Gastrocnemius medialis (tissue), 4 donors: Measurements from ENCODE around the gene HK1. TPM values are rescaled to one million over a fixed set of nuclear protein-coding genes. Genes with fewer than 3 reads are reported as not detected.
A peak's percentile ranks its signal among the peaks of the same experiment; 100 is the strongest.

Source experiments
- ATAC-seq, 2 donors: fragments of 150-250 bp; one replicate each; pipeline ENCODE4 v1.9.1; 2016
- DNase-seq, 2 donors: peaks; one replicate each; pipeline ENCODE4 v3.0.0-alpha.2; 2019
- H3K27ac ChIP-seq, 4 donors: fragments of 200-600 bp; sonication (generic); 1 replicate in 1 of 4; 2 replicates in 3 of 4; pipeline ENCODE4 v1.5.1; 2016 to 2018; ENCODE audit warnings: mild to moderate bottlenecking in 2 of 4, moderate library complexity in 1 of 4
- H3K27me3 ChIP-seq, 3 donors: fragments of 200-600 bp; sonication (generic) in 2 of 3; 1 replicate in 1 of 3; 2 replicates in 2 of 3; pipeline versions ENCODE4 v1.5.1 to v1.6.0; 2016 to 2019; ENCODE audit warnings: mild to moderate bottlenecking in 1 of 3, moderate library complexity in 1 of 3
- H3K36me3 ChIP-seq, 2 donors: fragments of 200-600 bp; sonication (generic) in 1 of 2; one replicate each; pipeline ENCODE4 v1.5.1; 2017 to 2018
- H3K4me1 ChIP-seq, 2 donors: fragments of 200-600 bp; sonication (generic) in 1 of 2; one replicate each; pipeline ENCODE4 v1.5.1; 2016 to 2017; ENCODE audit warnings: mild to moderate bottlenecking in 2 of 2
- H3K4me3 ChIP-seq, 4 donors: fragments of 200-600 bp; sonication (generic) in 3 of 4; 1 replicate in 1 of 4; 2 replicates in 3 of 4; pipeline ENCODE4 v1.5.1; 2016 to 2019; ENCODE audit warnings: mild to moderate bottlenecking in 2 of 4
- H3K9me3 ChIP-seq, 3 donors: fragments of 200-600 bp; sonication (generic) in 2 of 3; 1 replicate in 1 of 3; 2 replicates in 2 of 3; pipeline ENCODE4 v1.5.1; 2016 to 2019
- POLR2A ChIP-seq, 2 donors: fragments of 450-650 bp; IDR thresholded peaks; one replicate each; pipeline ENCODE4 v1.6.1; 2017; ENCODE audit warnings: antibody characterized with exemption in 2 of 2, mild to moderate bottlenecking in 2 of 2, moderate library complexity in 2 of 2
- in situ Hi-C, 4 donors: fragments of 200-750 bp; cut with MboI; loops; one replicate each; pipeline versions ENCODE4 v1.15.0 to v1.8.0; 2017; ENCODE audit warnings: low sequenced_read_pairs in 4 of 4
- intact Hi-C: fragments of 100-400 bp; cut with DNase I; formaldehyde crosslinking; loops from one replicate; pipeline ENCODE4 v1.15.1; 2023; ENCODE audit warnings: low total_unique reads
- total RNA-seq, 4 donors: library from RNA; depleted of rRNA; stranded (reverse); fragments of >200 nt; gene quantifications; one replicate each; pipeline versions ENCODE4 v1.1.0 to v1.2.3, GENCODE V29; 2016
- TF ChIP-seq, protein P1 (sequence below), 5 experiments: fragments of 450-650 bp in 3 of 5; fragments of 200-600 bp in 2 of 5; sonication (generic) in 2 of 5; IDR thresholded peaks in 4 of 5; conservative IDR thresholded peaks in 1 of 5; 1 replicate in 4 of 5; 2 replicates in 1 of 5; pipeline ENCODE4 v1.5.1; 2016 to 2019; ENCODE audit warnings: antibody characterized with exemption in 5 of 5, mild to moderate bottlenecking in 3 of 5, moderate library complexity in 3 of 5

HK1 gene
- total RNA-seq, 4 donors from 2014 or later, result 168 to 331 (median 246) TPM

DNA sequence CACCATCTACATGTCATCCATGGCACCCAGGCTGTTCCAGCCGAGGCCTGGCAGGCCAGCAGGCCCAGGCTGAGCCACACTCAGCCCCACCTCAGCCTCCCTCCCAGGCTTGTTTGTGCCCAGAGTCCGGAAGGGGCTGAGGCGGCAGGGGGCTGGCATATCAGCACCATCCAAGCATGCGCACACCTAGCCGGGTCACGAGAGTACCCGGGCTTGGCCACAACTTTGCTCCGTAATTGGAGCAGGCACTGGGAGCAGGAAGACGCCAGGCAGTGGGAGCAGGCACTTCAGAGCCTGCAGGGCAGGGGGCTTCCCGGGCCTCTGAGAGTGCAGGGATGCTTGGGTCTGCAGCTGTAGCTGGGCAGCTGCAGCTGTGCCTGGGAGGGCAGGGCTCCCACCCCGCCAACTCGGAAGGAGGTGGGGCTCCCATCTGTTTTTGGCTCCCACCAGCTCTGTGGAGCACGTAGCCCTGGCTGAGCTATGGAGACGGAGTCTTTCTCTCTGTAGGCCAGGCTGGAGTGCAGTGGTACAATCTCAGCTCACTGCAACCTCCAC, 157.7 kb downstream of the HK1 start:
- ATAC-seq (no peak), DNase-seq (peak in 1 of 2 donors; percentile 6)
- TF ChIP-seq, protein P1, sequence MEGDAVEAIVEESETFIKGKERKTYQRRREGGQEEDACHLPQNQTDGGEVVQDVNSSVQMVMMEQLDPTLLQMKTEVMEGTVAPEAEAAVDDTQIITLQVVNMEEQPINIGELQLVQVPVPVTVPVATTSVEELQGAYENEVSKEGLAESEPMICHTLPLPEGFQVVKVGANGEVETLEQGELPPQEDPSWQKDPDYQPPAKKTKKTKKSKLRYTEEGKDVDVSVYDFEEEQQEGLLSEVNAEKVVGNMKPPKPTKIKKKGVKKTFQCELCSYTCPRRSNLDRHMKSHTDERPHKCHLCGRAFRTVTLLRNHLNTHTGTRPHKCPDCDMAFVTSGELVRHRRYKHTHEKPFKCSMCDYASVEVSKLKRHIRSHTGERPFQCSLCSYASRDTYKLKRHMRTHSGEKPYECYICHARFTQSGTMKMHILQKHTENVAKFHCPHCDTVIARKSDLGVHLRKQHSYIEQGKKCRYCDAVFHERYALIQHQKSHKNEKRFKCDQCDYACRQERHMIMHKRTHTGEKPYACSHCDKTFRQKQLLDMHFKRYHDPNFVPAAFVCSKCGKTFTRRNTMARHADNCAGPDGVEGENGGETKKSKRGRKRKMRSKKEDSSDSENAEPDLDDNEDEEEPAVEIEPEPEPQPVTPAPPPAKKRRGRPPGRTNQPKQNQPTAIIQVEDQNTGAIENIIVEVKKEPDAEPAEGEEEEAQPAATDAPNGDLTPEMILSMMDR (IDR thresholded peaks at IDR 0.05 in 4 of 5, conservative IDR thresholded peaks at IDR 0.05 in 1 of 5), result no peak
- TF ChIP-seq POLR2A (IDR thresholded peaks at IDR 0.05), result no peak
- in situ Hi-C loops, result loop anchor here in 3 of 4 donors (10.0 to 25.0 kb wide), 2 partner anchors 199 to 201 kb away; partner anchors contain the start of gene FAM241B (in 3 of the 3)
- intact Hi-C loops, result loop anchor here (5.0 kb wide), 1 partner anchor 201 kb away; no protein-coding TSS in a partner anchor
- no peaks in the 10 kb centered on the region for H3K9me3 ChIP-seq
- no peaks in the 10 kb centered on the region for H3K27me3 ChIP-seq
- no peak overlapping the region for H3K27ac ChIP-seq
- no peak overlapping the region for H3K4me3 ChIP-seq
- no peaks in the 10 kb centered on the region for H3K36me3 ChIP-seq
- peaks cover 20 to 29% of the 10 kb centered on the region in 2 donors for H3K4me1 ChIP-seq

DNA sequence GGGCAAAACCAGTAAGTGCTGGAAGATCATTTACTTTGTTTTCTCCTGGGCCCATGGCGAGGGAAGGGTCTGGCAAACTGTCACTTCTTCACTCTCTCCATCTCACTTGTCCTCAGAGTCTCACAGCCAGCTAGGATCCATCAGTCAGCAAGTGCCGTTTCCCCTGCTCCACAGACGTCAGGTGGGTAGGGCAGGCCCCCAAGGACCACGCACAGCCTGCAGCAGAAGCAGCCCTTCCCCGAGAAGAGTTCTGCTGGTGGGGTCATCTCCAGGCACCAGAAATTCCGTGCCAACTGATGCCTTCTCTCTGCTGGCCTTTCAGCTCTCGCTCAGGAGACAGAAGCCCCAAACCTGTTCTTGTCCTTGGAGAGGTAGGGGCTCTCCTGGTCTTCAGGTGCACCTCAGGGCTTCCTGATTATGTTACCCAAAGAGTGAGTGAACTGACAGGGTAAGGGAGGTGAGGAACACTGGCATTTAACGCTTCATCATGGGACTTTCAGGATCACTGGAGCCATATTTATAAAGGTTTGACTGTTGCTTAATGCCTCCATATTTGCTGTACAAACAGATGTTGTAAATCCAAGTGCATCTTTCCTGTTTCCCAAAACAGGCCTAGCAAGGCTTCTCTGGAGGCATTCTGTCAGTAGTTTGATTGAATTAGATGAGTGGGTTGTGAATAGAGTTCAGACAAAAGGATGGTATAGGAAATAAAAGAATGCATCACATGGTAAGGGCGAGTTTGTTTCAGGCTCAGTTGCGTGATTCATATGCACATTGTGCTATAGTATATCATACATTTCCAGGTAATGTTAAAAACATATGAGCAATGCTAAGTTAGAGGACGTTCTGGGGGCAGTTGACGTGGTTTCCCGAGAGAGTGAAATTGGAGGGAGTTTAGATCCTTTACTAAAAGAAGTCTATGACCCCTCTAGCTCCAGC, 159.3 kb downstream of the HK1 start:
- H3K4me3 ChIP-seq, result no peak overlapping the region
- intact Hi-C loops (loop anchor here (2.0 to 5.0 kb wide), 2 partner anchors 59 to 200 kb away; no protein-coding TSS in a partner anchor), in situ Hi-C loops (loop anchor here in 3 of 4 donors (10.0 to 25.0 kb wide), 2 partner anchors 197 to 200 kb away; partner anchors contain the start of gene FAM241B (in 3 of the 3))
- no peaks in the 10 kb centered on the region for H3K27me3 ChIP-seq
- no peaks in the 10 kb centered on the region for H3K36me3 ChIP-seq
- no peak for ATAC-seq
- H3K9me3 ChIP-seq, result no peaks in the 10 kb centered on the region
- peak in 1 of 2 donors; percentile 6 for DNase-seq
- peaks cover 20 to 29% of the 10 kb centered on the region in 2 donors for H3K4me1 ChIP-seq
- H3K27ac ChIP-seq, result peak overlapping the region in 2 of 4 donors; percentile 89 to 91
- TF ChIP-seq, protein P1 (IDR thresholded peaks at IDR 0.05 in 4 of 5, conservative IDR thresholded peaks at IDR 0.05 in 1 of 5), result no peak
- no peak for TF ChIP-seq POLR2A (IDR thresholded peaks at IDR 0.05)

DNA sequence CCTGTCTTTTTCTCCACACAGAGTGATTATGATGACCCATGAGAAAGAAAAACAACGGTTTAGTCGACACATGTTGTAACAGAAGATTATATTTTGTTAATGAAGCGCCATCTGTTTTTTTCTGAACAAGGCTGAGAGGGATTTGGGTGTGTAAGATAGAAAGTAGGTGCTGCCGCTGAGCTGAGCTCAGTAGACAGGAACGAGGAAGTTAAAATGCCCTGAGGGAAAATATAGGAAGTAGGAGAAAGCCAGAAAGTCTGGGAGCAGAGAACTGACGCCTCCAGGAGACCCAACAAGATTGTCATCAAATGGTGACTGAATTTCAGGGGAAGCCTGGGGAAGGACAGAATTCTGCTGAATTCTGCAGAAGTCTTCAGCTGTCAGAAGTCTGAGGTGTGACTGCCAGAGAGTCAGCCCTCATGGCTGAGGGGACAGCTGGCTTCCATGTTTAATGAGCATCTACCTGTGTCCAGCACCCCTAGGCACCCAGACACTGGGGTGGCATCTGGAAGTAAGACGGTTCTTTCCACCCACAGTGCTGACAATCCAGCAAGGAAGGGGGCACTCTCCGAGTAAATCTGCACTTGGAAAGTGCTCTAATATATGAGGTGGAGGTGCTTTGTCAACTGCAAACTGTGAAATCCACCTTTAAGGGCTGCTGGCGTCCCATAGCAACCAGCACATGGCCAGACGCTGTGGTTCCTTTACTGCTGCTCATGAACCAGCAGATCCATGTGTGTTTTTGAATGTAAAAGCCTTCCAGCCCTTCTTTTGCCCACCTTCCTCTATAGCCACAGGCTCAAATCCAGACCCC, 160.4 kb downstream of the HK1 start:
- Histone ChIP-seq H3K9me3 (no peaks in the 10 kb centered on the region), H3K27ac (peak overlapping the region; percentile 77 to 91 (median 85)), H3K27me3 (no peaks in the 10 kb centered on the region), H3K4me1 (peaks cover 20 to 29% of the 10 kb centered on the region in 2 donors), H3K4me3 (peak overlapping the region in 1 of 4 donors; percentile 4), H3K36me3 (no peaks in the 10 kb centered on the region)
- DNase-seq, result peak in 1 of 2 donors; percentile 13
- TF ChIP-seq, protein P1 (IDR thresholded peaks at IDR 0.05 in 4 of 5, conservative IDR thresholded peaks at IDR 0.05 in 1 of 5), result no peak
- no peak for TF ChIP-seq POLR2A (IDR thresholded peaks at IDR 0.05)
- peak; percentile 7 to 13 for ATAC-seq
- in situ Hi-C loops, result loop anchor here in 3 of 4 donors (10.0 to 25.0 kb wide), 2 partner anchors 196 to 199 kb away; partner anchors contain the start of gene FAM241B (in 3 of the 3)
- intact Hi-C loops, result loop anchor here (2.0 to 5.0 kb wide), 2 partner anchors 58 to 199 kb away; no protein-coding TSS in a partner anchor

DNA sequence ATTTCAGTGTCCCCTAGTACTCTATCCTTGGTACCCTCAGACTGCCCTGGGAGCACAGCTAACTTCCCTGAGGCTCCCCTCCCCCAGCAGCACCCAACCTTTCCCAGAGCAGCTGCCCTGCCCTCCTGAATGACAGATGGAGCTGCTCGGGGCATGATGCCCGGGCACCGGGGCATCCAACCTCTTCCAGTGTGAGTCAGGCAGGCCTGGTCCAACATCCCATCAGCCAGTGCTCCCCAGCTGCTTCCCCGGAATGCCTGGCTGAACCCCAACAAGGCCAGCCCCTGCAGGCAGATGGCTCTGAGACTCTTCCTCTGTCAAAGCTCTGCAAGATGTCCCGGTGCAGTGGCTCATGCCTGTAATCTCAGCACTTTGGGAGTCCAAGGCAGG, 161.0 kb downstream of the HK1 start:
- Histone ChIP-seq H3K36me3 (no peaks in the 10 kb centered on the region), H3K27ac (peak overlapping the region; percentile 77 to 91 (median 85)), H3K27me3 (no peaks in the 10 kb centered on the region), H3K4me1 (peaks cover 20 to 29% of the 10 kb centered on the region in 2 donors), H3K9me3 (no peaks in the 10 kb centered on the region), H3K4me3 (no peak overlapping the region)
- intact Hi-C loops, result loop anchor here (2.0 to 5.0 kb wide), 2 partner anchors 57 to 198 kb away; no protein-coding TSS in a partner anchor
- in situ Hi-C loops, result loop anchor here in 3 of 4 donors (10.0 to 25.0 kb wide), 2 partner anchors 195 to 198 kb away; partner anchors contain the start of gene FAM241B (in 3 of the 3)
- no peak for TF ChIP-seq POLR2A (IDR thresholded peaks at IDR 0.05)
- TF ChIP-seq, protein P1 (IDR thresholded peaks at IDR 0.05 in 4 of 5, conservative IDR thresholded peaks at IDR 0.05 in 1 of 5), result peak in 2 of 5 experiments; percentile 18 to 22
- ATAC-seq, result peak; percentile 80 to 85
- peak; percentile 94 to 98 for DNase-seq
